ENCODE data around the gene TBC1D25.

DNA sequence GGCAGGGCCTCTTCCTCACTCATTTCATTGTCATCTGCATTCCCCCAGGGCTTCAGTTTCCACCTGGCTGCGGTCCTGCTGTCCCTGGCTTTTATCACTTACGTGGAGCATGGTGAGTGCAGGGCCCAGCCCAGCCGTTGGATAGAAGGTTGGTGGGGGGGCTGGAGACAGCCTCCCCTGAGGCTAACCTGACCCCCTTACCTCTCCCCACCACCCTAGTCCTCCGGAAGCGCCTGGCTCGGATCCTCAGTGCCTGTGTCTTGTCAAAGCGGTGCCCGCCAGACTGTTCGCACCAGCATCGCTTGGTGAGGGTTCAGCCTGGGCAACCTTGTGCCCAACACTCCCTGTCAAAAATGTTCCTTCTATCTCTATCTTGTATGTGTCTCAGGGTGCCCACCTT lies 23.7 kb upstream of the TBC1D25 start:
- TF ChIP-seq, protein P1, sequence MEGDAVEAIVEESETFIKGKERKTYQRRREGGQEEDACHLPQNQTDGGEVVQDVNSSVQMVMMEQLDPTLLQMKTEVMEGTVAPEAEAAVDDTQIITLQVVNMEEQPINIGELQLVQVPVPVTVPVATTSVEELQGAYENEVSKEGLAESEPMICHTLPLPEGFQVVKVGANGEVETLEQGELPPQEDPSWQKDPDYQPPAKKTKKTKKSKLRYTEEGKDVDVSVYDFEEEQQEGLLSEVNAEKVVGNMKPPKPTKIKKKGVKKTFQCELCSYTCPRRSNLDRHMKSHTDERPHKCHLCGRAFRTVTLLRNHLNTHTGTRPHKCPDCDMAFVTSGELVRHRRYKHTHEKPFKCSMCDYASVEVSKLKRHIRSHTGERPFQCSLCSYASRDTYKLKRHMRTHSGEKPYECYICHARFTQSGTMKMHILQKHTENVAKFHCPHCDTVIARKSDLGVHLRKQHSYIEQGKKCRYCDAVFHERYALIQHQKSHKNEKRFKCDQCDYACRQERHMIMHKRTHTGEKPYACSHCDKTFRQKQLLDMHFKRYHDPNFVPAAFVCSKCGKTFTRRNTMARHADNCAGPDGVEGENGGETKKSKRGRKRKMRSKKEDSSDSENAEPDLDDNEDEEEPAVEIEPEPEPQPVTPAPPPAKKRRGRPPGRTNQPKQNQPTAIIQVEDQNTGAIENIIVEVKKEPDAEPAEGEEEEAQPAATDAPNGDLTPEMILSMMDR (IDR thresholded peaks at IDR 0.05): no peak
- TF ChIP-seq POLR2A (IDR thresholded peaks at IDR 0.05): no peak
- TF ChIP-seq POLR2AphosphoS5 (IDR thresholded peaks at IDR 0.05): no peak

All from prostate gland (tissue), 2 donors.